Lung (tissue), 16 donors: ENCODE results near the gene LRCH3. TPM values are rescaled to one million over a fixed set of nuclear protein-coding genes. Genes with fewer than 3 reads are reported as not detected.

ENCODE experiments used
- ATAC-seq: fragments of 200-7000 bp; cut with Tn5 transposase; one replicate; pipeline ENCODE4 v1.9.1; 2020; ENCODE audit warnings: moderate number of reproducible peaks; ENCODE audit not compliant: insufficient read depth, low FRiP score
- DNase-seq, 3 donors: peaks; one replicate each; pipeline ENCODE4 v3.0.0-alpha.2; 2013 to 2017
- H3K27ac ChIP-seq, 2 donors: one replicate each; pipeline ENCODE4 v1.5.1; 2013; ENCODE audit warnings: mild to moderate bottlenecking in 2 of 2, moderate library complexity in 2 of 2, control low read depth in 1 of 2, inconsistent platforms in 1 of 2, low read depth in 1 of 2, low read length in 1 of 2
- H3K27me3 ChIP-seq, 3 donors: one replicate each; pipeline ENCODE4 v1.5.1; 2013; ENCODE audit warnings: low read length in 2 of 3; ENCODE audit not compliant: control insufficient read depth in 3 of 3, insufficient read depth in 3 of 3
- H3K36me3 ChIP-seq, 4 donors: one replicate each; pipeline ENCODE4 v1.5.1; 2013; ENCODE audit warnings: low read length in 4 of 4, mild to moderate bottlenecking in 1 of 4, moderate library complexity in 1 of 4; ENCODE audit not compliant: control insufficient read depth in 4 of 4, insufficient read depth in 4 of 4
- H3K4me1 ChIP-seq, 5 donors: one replicate each; pipeline ENCODE4 v1.5.1; 2013; ENCODE audit warnings: low read length in 5 of 5, mild to moderate bottlenecking in 2 of 5, moderate library complexity in 1 of 5; ENCODE audit not compliant: control insufficient read depth in 5 of 5, insufficient read depth in 5 of 5
- H3K4me3 ChIP-seq: one replicate; pipeline ENCODE4 v1.5.1; 2013; ENCODE audit warnings: mild to moderate bottlenecking, control low read depth, moderate library complexity
- H3K9ac ChIP-seq, 2 donors: one replicate each; pipeline ENCODE4 v1.5.1; 2013; ENCODE audit warnings: low read length in 2 of 2, control low read depth in 1 of 2; ENCODE audit not compliant: insufficient read depth in 1 of 2
- H3K9me3 ChIP-seq, 4 donors: one replicate each; pipeline ENCODE4 v1.5.1; 2013; ENCODE audit warnings: low read length in 3 of 4, mild to moderate bottlenecking in 1 of 4, moderate library complexity in 1 of 4; ENCODE audit not compliant: control insufficient read depth in 4 of 4, insufficient read depth in 3 of 4
- CTCF ChIP-seq: IDR thresholded peaks from 2 replicates; pipeline ENCODE4 v1.5.1; 2012; ENCODE audit warnings: mild to moderate bottlenecking; ENCODE audit errors: control extremely low read depth, extremely low read depth
- WGBS, 2 donors: extraction: QIAGEN DNeasy Blood & Tissue Kit; methylation state at CpG; one replicate each; pipeline ENCODE4 v1.1.7; 2013; 5-methylcytosine and 5-hydroxymethylcytosine counted together
- long read RNA-seq, 5 donors: transcript quantifications; one replicate each; lab custom pipeline, GENCODE V29; 2026
- polyA plus RNA-seq, 2 donors: library from polyadenylated mRNA; stranded (reverse); fragments of 200-250 nt; gene quantifications; one replicate each; pipeline ENCODE4 v1.2.1, GENCODE V29; 2013
- total RNA-seq, 2 donors: library from RNA; depleted of rRNA in 1 of 2; stranded (reverse); fragments of >200 nt in 1 of 2; gene quantifications; one replicate each; pipeline ENCODE4 v1.2.1, GENCODE V29; 2014 to 2021
- donor health status: control.
- donor health status: control.
- donor health status: Bipolar disorder and iron deficiency.
- donor health status: healthy.
- donor health status: DM: yes; HTN: yes; CAD: no.

Gene LRCH3
- 100 to 1,000 TPM in 1 of 2 donors, 10 to 100 TPM in 1; 41.0 to 228 TPM for total RNA-seq
- 10 to 100 TPM in 1 of 2 donors, 1 to 10 TPM in 1; 7.7 to 11.3 TPM for polyA plus RNA-seq
- long read RNA-seq, donor 1, partial matches to known transcripts, result 0 of 3 reads
- long read RNA-seq, donor 1, other reads (novel, unspliced or antisense), result 0 of 3 reads
- long read RNA-seq, donor 2, partial matches to known transcripts, result 0 of 2 reads
- long read RNA-seq, donor 2, other reads (novel, unspliced or antisense), result 0 of 2 reads
- long read RNA-seq, donor 3, result 0 reads
- long read RNA-seq, donor 4, partial matches to known transcripts, result 271 of 271 reads
- long read RNA-seq, donor 4, other reads (novel, unspliced or antisense), result 0 of 271 reads
- long read RNA-seq, donor 5, partial matches to known transcripts, result 8 of 9 reads
- long read RNA-seq, donor 5, other reads (novel, unspliced or antisense), result 0 of 9 reads

GRCh38 chr3:197791113-197791891 lies at the start of gene LRCH3:
Gene LRCH3, plus strand, starts transcription at chr3:197791254. Its CDS starts 25 bp downstream, at chr3:197791279.
- WGBS, 2 donors, result 0 to 1% methylated on average over 75 to 83 of the region's 83 CpGs
- Histone ChIP-seq H3K27ac (peak within 1 kb of the TSS; percentile 98 to 100), H3K9me3 (no peaks in the 10 kb centered on the region), H3K9ac (peak within 1 kb of the TSS; percentile 57 to 99), H3K4me1 (peaks cover 0 to 22% (median 6%) of the 10 kb centered on the region in 5 donors), H3K27me3 (no peaks in the 10 kb centered on the region), H3K36me3 (peaks cover 0 to 3% (median 0%) of the 10 kb centered on the region in 4 donors), H3K4me3 (peak within 1 kb of the TSS; percentile 94)
- DNase-seq (peak; percentile 92 to 93 (median 93)), ATAC-seq (peak; percentile 90)
- no peak for TF ChIP-seq CTCF

- no peaks in the 10 kb centered on the region for H3K36me3 ChIP-seq
- DNase-seq (no peak), ATAC-seq (no peak)
- H3K9ac ChIP-seq, result no peak overlapping the region
- no peak overlapping the region for H3K4me3 ChIP-seq
- peaks cover 0 to 2% (median 0%) of the 10 kb centered on the region in 5 donors for H3K4me1 ChIP-seq
- H3K27ac ChIP-seq, result no peak overlapping the region
- H3K9me3 ChIP-seq, result no peaks in the 10 kb centered on the region
- no peaks in the 10 kb centered on the region for H3K27me3 ChIP-seq
- TF ChIP-seq CTCF, result no peak
- 86 to 92% methylated on average over 3 of the region's 3 CpGs for WGBS, 2 donors
These were observed 48.3 kb upstream of the LRCH3 start for GRCh38 chr3:197742787-197743186.

- Histone ChIP-seq H3K27me3 (no peaks in the 10 kb centered on the region), H3K9ac (no peak overlapping the region), H3K27ac (peak overlapping the region in 1 of 2 donors; percentile 61), H3K4me1 (peaks cover 0 to 11% (median 0%) of the 10 kb centered on the region in 5 donors), H3K4me3 (no peak overlapping the region), H3K9me3 (no peaks in the 10 kb centered on the region), H3K36me3 (no peaks in the 10 kb centered on the region)
- no peak for ATAC-seq
- TF ChIP-seq CTCF, result no peak
- DNase-seq, result no peak
- 86% methylated on average over 3 of the region's 3 CpGs for WGBS, 2 donors
These were observed 44.8 kb upstream of the LRCH3 start for GRCh38 chr3:197746209-197746608.
